Measurements from ENCODE around the gene TBC1D4.

The TBC1D4 gene

DNA sequence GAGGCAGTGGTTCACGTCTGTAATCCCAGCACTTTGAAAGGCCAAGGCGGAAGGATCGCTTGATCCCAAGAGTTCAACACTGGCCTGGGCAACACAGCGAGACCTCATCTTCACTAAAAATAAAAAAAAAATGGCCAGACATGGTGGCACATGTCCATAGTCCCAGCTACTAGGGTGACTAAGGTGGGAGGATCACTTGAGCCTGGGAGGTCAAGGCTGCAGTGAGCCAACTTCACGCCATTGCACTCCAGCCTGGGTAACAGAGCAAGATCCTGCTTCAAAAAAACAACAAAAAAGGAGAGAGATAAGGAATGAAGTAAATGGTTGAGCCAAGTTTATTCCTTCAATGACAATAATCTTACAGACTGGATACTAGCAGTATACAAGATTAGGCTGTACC, 21.3 kb downstream of the TBC1D4 start:
- TF ChIP-seq LEF1 (IDR thresholded peaks at IDR 0.05; ENCODE audit: borderline replicate concordance) (no peak), ARNT (IDR thresholded peaks at IDR 0.05) (no peak), NFRKB (IDR thresholded peaks at IDR 0.05) (no peak), ZNF384 (IDR thresholded peaks at IDR 0.05) (no peak), L3MBTL2 (conservative IDR thresholded peaks at IDR 0.05) (no peak), CTBP1 (IDR thresholded peaks at IDR 0.05; ENCODE audit: borderline replicate concordance) (no peak), SUZ12 (IDR thresholded peaks at IDR 0.05) (no peak), FOXK2 (IDR thresholded peaks at IDR 0.05) (no peak), FOXA1 (IDR thresholded peaks at IDR 0.05) (no peak), BHLHE40 (IDR thresholded peaks at IDR 0.05; ENCODE audit: borderline replicate concordance) (no peak), PKNOX1 (IDR thresholded peaks at IDR 0.05) (no peak)
- no peak for DNase-seq (ENCODE audit: extremely low spot score)
- POLR2A ChIA-PET: no interaction called here
- CTCF ChIA-PET: no interaction called here

GRCh38 chr13:75458696-75459422, 23.1 kb downstream of the TBC1D4 start:
- no peak for DNase-seq (ENCODE audit: extremely low spot score)
- CTCF ChIA-PET: interaction anchor here (0.6 to 0.8 kb wide), 3 partner anchors 15 to 91 kb away, joined by 3 read pairs; partner anchors contain the start of gene UCHL3
- TF ChIP-seq ARNT (IDR thresholded peaks at IDR 0.05) (no peak), ELF4 (IDR thresholded peaks at IDR 0.05) (no peak)
- POLR2A ChIA-PET: interaction anchor here (0.7 kb wide), 1 partner anchor 15 kb away, joined by 3 read pairs; no protein-coding TSS in a partner anchor

DNA sequence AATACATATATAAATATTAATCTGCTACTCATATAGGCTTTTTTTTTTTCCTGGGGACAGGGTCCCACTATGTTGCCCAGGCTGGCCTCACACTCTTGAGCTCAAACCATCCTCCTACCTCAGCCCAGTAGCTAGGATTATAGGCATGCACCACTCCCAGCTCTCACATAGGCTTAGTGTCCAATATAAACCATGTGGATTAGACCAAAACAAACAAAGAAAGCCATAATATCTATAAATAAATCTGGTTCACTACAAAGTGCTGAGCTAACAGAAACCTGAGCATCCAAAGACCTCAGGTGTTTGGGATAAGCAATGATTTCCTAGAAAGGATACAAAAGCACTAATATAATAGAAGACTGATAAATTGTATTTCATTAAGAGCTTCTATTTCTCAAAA, 26.0 kb downstream of the TBC1D4 start:
- ChIA-PET POLR2A (interaction anchor here (1.1 to 1.5 kb wide), 2 partner anchors 10 to 25 kb away, joined by 3 read pairs; no protein-coding TSS in a partner anchor), CTCF (interaction anchor here (0.6 to 1.2 kb wide), 3 partner anchors 16 to 54 kb away, joined by 3 to 6 read pairs (median 4); no protein-coding TSS in a partner anchor)
- DNase-seq (ENCODE audit: extremely low spot score): no peak
- 0 out of 2 replicates have a peak, but pooled peaks have one; percentile 28 for TF ChIP-seq NFRKB (IDR thresholded peaks at IDR 0.05)
- 0 out of 2 replicates have a peak, but pooled peaks have one; percentile 20 for TF ChIP-seq CTBP1 (IDR thresholded peaks at IDR 0.05; ENCODE audit: borderline replicate concordance)
- no peak for TF ChIP-seq FOXK2 (IDR thresholded peaks at IDR 0.05)

- ChIA-PET POLR2A (no interaction called here), CTCF (no interaction called here)
- no peak for DNase-seq (ENCODE audit: extremely low spot score)
- TF ChIP-seq BHLHE40 (IDR thresholded peaks at IDR 0.05; ENCODE audit: borderline replicate concordance) (no peak), ARNT (IDR thresholded peaks at IDR 0.05) (no peak), SP1 (IDR thresholded peaks at IDR 0.05) (no peak), SUZ12 (IDR thresholded peaks at IDR 0.05) (no peak), NFRKB (IDR thresholded peaks at IDR 0.05) (no peak), L3MBTL2 (conservative IDR thresholded peaks at IDR 0.05) (no peak), ZNF384 (IDR thresholded peaks at IDR 0.05) (no peak), TARDBP (IDR thresholded peaks at IDR 0.05) (no peak), FOXA1 (IDR thresholded peaks at IDR 0.05) (no peak), LEF1 (IDR thresholded peaks at IDR 0.05; ENCODE audit: borderline replicate concordance) (no peak), FOXM1 (IDR thresholded peaks at IDR 0.05; ENCODE audit: borderline replicate concordance) (no peak), FOXK2 (IDR thresholded peaks at IDR 0.05) (no peak), ELF4 (IDR thresholded peaks at IDR 0.05) (no peak), CTBP1 (IDR thresholded peaks at IDR 0.05; ENCODE audit: borderline replicate concordance) (no peak), HDGF (IDR thresholded peaks at IDR 0.05; ENCODE audit: borderline replicate concordance) (no peak), PKNOX1 (IDR thresholded peaks at IDR 0.05) (no peak)
Measured at GRCh38 chr13:75454497-75454896, 27.5 kb downstream of the TBC1D4 start.

DNA sequence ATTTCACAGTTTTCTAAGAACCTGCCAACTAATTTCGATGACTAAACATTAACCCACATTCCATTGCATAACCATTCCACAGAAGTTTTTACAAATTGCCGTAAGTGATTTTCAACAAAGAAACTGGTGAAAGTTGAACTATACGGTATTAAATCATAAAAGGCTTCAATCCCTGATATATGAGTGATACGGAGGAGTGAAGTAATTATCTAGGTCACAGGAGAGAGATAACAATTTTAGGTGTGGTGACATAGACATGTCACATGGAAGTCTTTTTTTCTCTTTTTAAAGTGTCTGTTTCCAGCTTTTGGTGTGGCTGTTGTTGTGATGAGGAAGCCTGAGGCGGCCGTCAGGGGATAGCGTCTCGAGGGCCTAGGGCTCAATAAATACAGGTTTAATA, 29.4 kb downstream of the TBC1D4 start:
- TF ChIP-seq FOXA1 (IDR thresholded peaks at IDR 0.05): no peak
- TF ChIP-seq PKNOX1 (IDR thresholded peaks at IDR 0.05): peak; percentile 24; the same call in 1 of the 2 replicates
- POLR2A ChIA-PET: no interaction called here
- DNase-seq (ENCODE audit: extremely low spot score): no peak
- CTCF ChIA-PET: interaction anchor here (1.6 kb wide), 1 partner anchor 20 kb away, joined by 4 read pairs; no protein-coding TSS in a partner anchor

DNA sequence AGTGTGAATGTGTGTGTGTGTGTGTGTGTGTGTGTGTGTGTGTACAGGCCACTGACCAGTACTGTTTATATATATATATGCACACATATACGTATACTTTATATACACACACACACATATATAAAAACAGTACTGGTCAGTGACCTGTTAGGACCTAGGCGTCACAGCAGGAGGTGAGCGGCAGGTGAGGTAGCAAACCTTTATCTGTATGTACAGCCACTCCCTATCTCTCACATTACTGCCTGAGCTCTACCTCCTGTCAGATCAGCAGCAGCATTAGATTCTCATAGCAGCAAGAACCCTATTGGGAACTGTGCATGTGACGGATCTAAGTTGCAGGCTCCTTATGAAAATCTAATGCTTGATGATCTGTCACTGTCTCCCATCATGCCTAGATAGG, 34.5 kb downstream of the TBC1D4 start:
- CTCF ChIA-PET: interaction anchor here (1.3 kb wide), 1 partner anchor 16 kb away, joined by 3 read pairs; no protein-coding TSS in a partner anchor
- POLR2A ChIA-PET: no interaction called here
- TF ChIP-seq FOXM1 (IDR thresholded peaks at IDR 0.05; ENCODE audit: borderline replicate concordance): no peak
- no peak for TF ChIP-seq PKNOX1 (IDR thresholded peaks at IDR 0.05)
- TF ChIP-seq LEF1 (IDR thresholded peaks at IDR 0.05; ENCODE audit: borderline replicate concordance): no peak
- no peak for TF ChIP-seq L3MBTL2 (conservative IDR thresholded peaks at IDR 0.05)
- no peak for TF ChIP-seq CTBP1 (IDR thresholded peaks at IDR 0.05; ENCODE audit: borderline replicate concordance)
- no peak for TF ChIP-seq HDGF (IDR thresholded peaks at IDR 0.05; ENCODE audit: borderline replicate concordance)
- TF ChIP-seq TARDBP (IDR thresholded peaks at IDR 0.05): no peak
- TF ChIP-seq SP1 (IDR thresholded peaks at IDR 0.05): no peak
- TF ChIP-seq FOXK2 (IDR thresholded peaks at IDR 0.05): no peak
- TF ChIP-seq NFRKB (IDR thresholded peaks at IDR 0.05): no peak
- TF ChIP-seq FOXA1 (IDR thresholded peaks at IDR 0.05): no peak
- TF ChIP-seq ARNT (IDR thresholded peaks at IDR 0.05): no peak
- no peak for TF ChIP-seq ZNF384 (IDR thresholded peaks at IDR 0.05)
- TF ChIP-seq BHLHE40 (IDR thresholded peaks at IDR 0.05; ENCODE audit: borderline replicate concordance): no peak
- no peak for TF ChIP-seq ELF4 (IDR thresholded peaks at IDR 0.05)
- no peak for TF ChIP-seq SUZ12 (IDR thresholded peaks at IDR 0.05)
- no peak for DNase-seq (ENCODE audit: extremely low spot score)

All from HEK293T (cell line).